Fibroblast of skin of right quadriceps (primary cell): ENCODE measurements around the gene LYVE1.

ENCODE experiments used
- DNase-seq: peaks from one replicate; pipeline ENCODE4 v3.0.0-alpha.2; 2013

Gene LYVE1

GRCh38 chr11:10591741-10592140 is 23.3 kb upstream of the LYVE1 start:
- no peak for DNase-seq

- peak; percentile 52 for DNase-seq
These were observed 21.9 kb upstream of the LYVE1 start for GRCh38 chr11:10590218-10590915.

GRCh38 chr11:10588904-10589303 is 20.4 kb upstream of the LYVE1 start:
- DNase-seq: no peak

- DNase-seq: no peak
These were observed 19.5 kb upstream of the LYVE1 start for GRCh38 chr11:10587995-10588394.

- DNase-seq: peak; percentile 29
These were observed 18.9 kb upstream of the LYVE1 start for GRCh38 chr11:10587388-10587787.

GRCh38 chr11:10584071-10584501 is 15.6 kb upstream of the LYVE1 start:
- no peak for DNase-seq

- DNase-seq: no peak
These were observed 13.1 kb upstream of the LYVE1 start for GRCh38 chr11:10581481-10582019.

- DNase-seq: no peak
These were observed 12.2 kb upstream of the LYVE1 start for GRCh38 chr11:10580623-10581022.

GRCh38 chr11:10579700-10580099 is 11.2 kb upstream of the LYVE1 start:
- no peak for DNase-seq

- no peak for DNase-seq
These were observed 7.6 kb upstream of the LYVE1 start for GRCh38 chr11:10576035-10576398.

GRCh38 chr11:10575346-10576034 is 7.0 kb upstream of the LYVE1 start:
- DNase-seq: no peak

GRCh38 chr11:10573556-10573955 is 5.1 kb upstream of the LYVE1 start:
- DNase-seq: no peak

- DNase-seq: no peak
These were observed 4.6 kb upstream of the LYVE1 start for GRCh38 chr11:10573028-10573427.

- DNase-seq: no peak
These were observed 4.1 kb upstream of the LYVE1 start for GRCh38 chr11:10572533-10572932.

- no peak for DNase-seq
These were observed 1.0 kb downstream of the LYVE1 start for GRCh38 chr11:10567446-10567845.

GRCh38 chr11:10566257-10566957 is 2.1 kb downstream of the LYVE1 start:
- no peak for DNase-seq

GRCh38 chr11:10565493-10565892 is 3.0 kb downstream of the LYVE1 start:
- DNase-seq: no peak

- no peak for DNase-seq
These were observed 3.7 kb downstream of the LYVE1 start for GRCh38 chr11:10564696-10565318.

- no peak for DNase-seq
These were observed 4.4 kb downstream of the LYVE1 start for GRCh38 chr11:10564030-10564429.

- no peak for DNase-seq
These were observed 6.5 kb downstream of the LYVE1 start for GRCh38 chr11:10561947-10562346.

GRCh38 chr11:10561043-10561818 is 7.2 kb downstream of the LYVE1 start:
- no peak for DNase-seq

GRCh38 chr11:10558288-10558687 is 10.2 kb downstream of the LYVE1 start:
- DNase-seq: no peak

- no peak for DNase-seq
These were observed 11.9 kb downstream of the LYVE1 start for GRCh38 chr11:10556590-10556989.
